Esophagus muscularis mucosa (tissue), 4 donors: ENCODE measurements around the gene SMPD2. TPM values are rescaled to one million over a fixed set of nuclear protein-coding genes. Genes with fewer than 3 reads are reported as not detected.

Experiments
- DNase-seq: peaks from one replicate; pipeline ENCODE4 v3.0.0-alpha.2; 2017; ENCODE audit errors: extremely low spot score
- H3K27ac ChIP-seq, 4 donors: fragments of 200-600 bp; sonication (generic); replicated peaks in 1 of 4; 1 replicate in 3 of 4; 2 replicates in 1 of 4; pipeline ENCODE4 v1.5.1; 2016 to 2019; ENCODE audit warnings: mild to moderate bottlenecking in 1 of 4
- H3K27me3 ChIP-seq, 4 donors: fragments of 200-600 bp; sonication (generic); one replicate each; pipeline versions ENCODE4 v1.5.1 to v1.6.0; 2016 to 2019
- H3K36me3 ChIP-seq, 4 donors: fragments of 200-600 bp; sonication (generic); one replicate each; pipeline ENCODE4 v1.5.1; 2016 to 2019
- H3K4me1 ChIP-seq, 4 donors: fragments of 200-600 bp; sonication (generic); one replicate each; pipeline ENCODE4 v1.5.1; 2016 to 2019
- H3K4me3 ChIP-seq, 4 donors: fragments of 200-600 bp; sonication (generic); 1 replicate in 2 of 4; 2 replicates in 2 of 4; pipeline ENCODE4 v1.5.1; 2016 to 2019; ENCODE audit warnings: mild to moderate bottlenecking in 4 of 4, moderate library complexity in 1 of 4
- H3K9me3 ChIP-seq, 4 donors: fragments of 200-600 bp; sonication (generic); 1 replicate in 3 of 4; 2 replicates in 1 of 4; pipeline ENCODE4 v1.5.1; 2016 to 2019
- EP300 ChIP-seq: sonication (generic); formaldehyde crosslinking; IDR thresholded peaks from one replicate; pipeline ENCODE4 v1.6.1; 2017; ENCODE audit warnings: antibody characterized with exemption
- POLR2A ChIP-seq: fragments of 450-650 bp; IDR thresholded peaks from one replicate; pipeline ENCODE4 v1.6.1; 2017; ENCODE audit warnings: antibody characterized with exemption, moderate library complexity, mild to moderate bottlenecking, low read depth
- POLR2AphosphoS5 ChIP-seq, 2 donors: sonication (generic); formaldehyde crosslinking; IDR thresholded peaks; one replicate each; pipeline ENCODE4 v1.6.1; 2017; ENCODE audit warnings: antibody characterized with exemption in 2 of 2
- WGBS: methylation state at CpG from one replicate; pipeline ENCODE4 v1.1.5; 2018; 5-methylcytosine and 5-hydroxymethylcytosine counted together
- intact Hi-C: fragments of 100-400 bp; cut with DNase I; formaldehyde crosslinking; loops from one replicate; pipeline ENCODE4 v1.15.1; 2023
- total RNA-seq, 4 donors: library from RNA; depleted of rRNA; stranded (reverse); fragments of >200 nt; gene quantifications; one replicate each; pipeline versions ENCODE4 v1.1.0 to v1.2.1, GENCODE V29; 2016
- TF ChIP-seq, protein P1 (sequence below), 3 experiments: fragments of 200-600 bp in 2 of 3; fragments of 450-650 bp in 1 of 3; sonication (generic) in 2 of 3; IDR thresholded peaks; one replicate each; pipeline ENCODE4 v1.5.1; 2017 to 2019; ENCODE audit warnings: antibody characterized with exemption in 3 of 3, mild to moderate bottlenecking in 2 of 3, moderate library complexity in 1 of 3

SMPD2 gene
- total RNA-seq, 4 donors from 2014 or later, result 4.6 to 7.6 (median 6.4) TPM

DNA sequence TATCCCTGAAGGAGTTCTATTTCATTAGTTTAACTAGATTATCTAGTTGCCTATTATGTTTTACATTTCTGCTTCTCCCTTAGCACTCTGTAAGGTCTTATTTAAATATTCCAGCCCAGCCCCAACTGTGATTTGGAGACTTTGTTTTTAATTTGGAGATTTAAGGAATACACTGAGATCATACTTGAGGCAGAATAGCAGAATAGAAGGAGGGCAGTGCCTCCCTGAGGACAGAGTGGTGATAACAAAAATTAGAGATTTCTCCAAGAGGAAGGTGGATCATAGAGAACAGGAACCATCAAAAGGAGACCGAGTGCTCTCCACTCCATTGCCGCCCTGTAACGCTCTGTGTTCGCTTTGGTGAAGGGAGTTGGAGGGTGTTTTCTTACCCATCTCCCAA is 43.5 kb upstream of the SMPD2 start:
- intact Hi-C loops, result loop anchor here (5.0 kb wide), 1 partner anchor 210 kb away; no protein-coding TSS in a partner anchor

DNA sequence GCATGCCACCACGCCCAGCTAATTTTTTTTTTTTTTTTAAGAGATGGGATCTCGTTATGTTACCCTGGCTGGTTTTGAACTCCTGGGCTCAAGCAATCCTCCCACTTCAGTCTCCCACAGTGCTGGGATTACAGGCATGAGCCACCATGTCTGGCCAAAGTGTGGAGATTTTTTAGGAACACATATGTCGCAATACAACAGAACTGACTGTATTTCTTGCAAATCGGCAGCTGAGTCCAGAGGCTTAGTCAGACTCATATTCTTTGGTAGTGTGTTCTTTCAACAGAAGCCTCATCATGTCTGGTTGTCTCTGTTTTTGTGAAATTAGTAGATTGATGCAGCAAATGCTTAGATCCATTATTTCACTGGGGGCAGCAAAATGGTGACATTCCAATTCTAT is 34.3 kb upstream of the SMPD2 start:
- Histone ChIP-seq H3K27ac (no peak overlapping the region), H3K4me3 (no peak overlapping the region), H3K36me3 (no peaks in the 10 kb centered on the region), H3K27me3 (no peaks in the 10 kb centered on the region), H3K4me1 (no peaks in the 10 kb centered on the region), H3K9me3 (no peaks in the 10 kb centered on the region)
- 84% methylated on average over 4 of the region's 4 CpGs for WGBS
- no peak for DNase-seq
- intact Hi-C loops, result no loop called here
- TF ChIP-seq, protein P1, sequence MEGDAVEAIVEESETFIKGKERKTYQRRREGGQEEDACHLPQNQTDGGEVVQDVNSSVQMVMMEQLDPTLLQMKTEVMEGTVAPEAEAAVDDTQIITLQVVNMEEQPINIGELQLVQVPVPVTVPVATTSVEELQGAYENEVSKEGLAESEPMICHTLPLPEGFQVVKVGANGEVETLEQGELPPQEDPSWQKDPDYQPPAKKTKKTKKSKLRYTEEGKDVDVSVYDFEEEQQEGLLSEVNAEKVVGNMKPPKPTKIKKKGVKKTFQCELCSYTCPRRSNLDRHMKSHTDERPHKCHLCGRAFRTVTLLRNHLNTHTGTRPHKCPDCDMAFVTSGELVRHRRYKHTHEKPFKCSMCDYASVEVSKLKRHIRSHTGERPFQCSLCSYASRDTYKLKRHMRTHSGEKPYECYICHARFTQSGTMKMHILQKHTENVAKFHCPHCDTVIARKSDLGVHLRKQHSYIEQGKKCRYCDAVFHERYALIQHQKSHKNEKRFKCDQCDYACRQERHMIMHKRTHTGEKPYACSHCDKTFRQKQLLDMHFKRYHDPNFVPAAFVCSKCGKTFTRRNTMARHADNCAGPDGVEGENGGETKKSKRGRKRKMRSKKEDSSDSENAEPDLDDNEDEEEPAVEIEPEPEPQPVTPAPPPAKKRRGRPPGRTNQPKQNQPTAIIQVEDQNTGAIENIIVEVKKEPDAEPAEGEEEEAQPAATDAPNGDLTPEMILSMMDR (IDR thresholded peaks at IDR 0.05), result no peak
- TF ChIP-seq EP300 (no peak), POLR2A (no peak), POLR2AphosphoS5 (IDR thresholded peaks at IDR 0.05) (no peak)

More for the DNA sequence above, 43.5 kb upstream of the SMPD2 start:
- no peak for TF ChIP-seq EP300
- TF ChIP-seq, protein P1 (IDR thresholded peaks at IDR 0.05), result peak; percentile 31 to 48 (median 44)
- Histone ChIP-seq H3K4me1 (no peaks in the 10 kb centered on the region), H3K4me3 (no peak overlapping the region), H3K27ac (no peak overlapping the region), H3K9me3 (no peaks in the 10 kb centered on the region), H3K27me3 (no peaks in the 10 kb centered on the region), H3K36me3 (peaks cover 0 to 4% (median 0%) of the 10 kb centered on the region in 4 donors)
- WGBS, result 70% methylated on average over 4 of the region's 4 CpGs
- DNase-seq, result no peak

DNA sequence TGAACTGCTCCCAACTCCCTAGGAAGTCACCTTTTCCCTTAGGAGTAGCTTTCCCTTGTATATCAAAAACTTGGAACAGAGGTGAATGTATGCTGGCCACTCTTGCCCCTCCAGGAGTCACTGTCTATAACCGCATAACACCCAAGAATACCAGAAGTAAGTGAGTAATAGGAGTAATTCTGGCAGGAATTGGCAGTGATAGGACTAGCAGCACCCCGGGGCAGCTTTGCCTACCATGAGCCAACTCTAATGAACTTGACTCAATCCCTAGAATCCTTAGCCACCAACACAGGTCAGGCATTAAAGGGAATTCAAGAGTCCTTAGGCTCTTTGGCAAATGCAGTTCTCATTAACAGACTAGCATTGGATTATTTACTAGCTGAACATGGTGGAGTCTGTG is 29.5 kb upstream of the SMPD2 start:
- Histone ChIP-seq H3K36me3 (peaks cover 0 to 3% (median 0%) of the 10 kb centered on the region in 4 donors), H3K27ac (no peak overlapping the region), H3K4me1 (no peaks in the 10 kb centered on the region), H3K27me3 (no peaks in the 10 kb centered on the region), H3K4me3 (no peak overlapping the region), H3K9me3 (no peaks in the 10 kb centered on the region)
- DNase-seq, result no peak
- TF ChIP-seq POLR2AphosphoS5 (IDR thresholded peaks at IDR 0.05) (no peak), POLR2A (no peak), EP300 (no peak)
- TF ChIP-seq, protein P1 (IDR thresholded peaks at IDR 0.05), result no peak
- WGBS, result 100% methylated on average over 2 of the region's 2 CpGs
- intact Hi-C loops, result no loop called here

DNA sequence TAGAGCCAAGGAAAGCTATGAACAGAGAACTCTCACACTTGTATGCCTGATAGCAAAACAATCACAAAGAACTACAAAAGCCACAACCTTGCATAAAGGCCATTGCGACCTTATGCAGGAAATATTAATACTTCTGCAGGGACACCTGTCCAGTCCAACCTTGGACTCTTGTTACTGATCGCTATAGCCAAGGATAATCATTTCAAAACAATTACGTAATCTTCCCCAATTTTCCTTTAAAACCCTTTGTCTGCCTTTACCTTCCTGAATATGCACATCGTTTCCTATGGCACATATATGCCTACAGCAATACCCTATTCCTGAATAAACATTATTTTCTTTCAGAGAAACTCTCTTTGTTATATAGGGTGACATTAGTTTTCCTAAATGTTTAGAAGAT is 22.9 kb upstream of the SMPD2 start:
- Histone ChIP-seq H3K27ac (no peak overlapping the region), H3K4me3 (no peak overlapping the region), H3K27me3 (no peaks in the 10 kb centered on the region), H3K9me3 (no peaks in the 10 kb centered on the region), H3K4me1 (no peaks in the 10 kb centered on the region), H3K36me3 (peaks cover 0 to 3% (median 0%) of the 10 kb centered on the region in 4 donors)
- TF ChIP-seq, protein P1 (IDR thresholded peaks at IDR 0.05), result no peak
- TF ChIP-seq POLR2AphosphoS5 (IDR thresholded peaks at IDR 0.05) (no peak), EP300 (no peak), POLR2A (no peak)
- no peak for DNase-seq
- intact Hi-C loops, result no loop called here
- WGBS, result 98% methylated on average over 4 of the region's 4 CpGs

DNA sequence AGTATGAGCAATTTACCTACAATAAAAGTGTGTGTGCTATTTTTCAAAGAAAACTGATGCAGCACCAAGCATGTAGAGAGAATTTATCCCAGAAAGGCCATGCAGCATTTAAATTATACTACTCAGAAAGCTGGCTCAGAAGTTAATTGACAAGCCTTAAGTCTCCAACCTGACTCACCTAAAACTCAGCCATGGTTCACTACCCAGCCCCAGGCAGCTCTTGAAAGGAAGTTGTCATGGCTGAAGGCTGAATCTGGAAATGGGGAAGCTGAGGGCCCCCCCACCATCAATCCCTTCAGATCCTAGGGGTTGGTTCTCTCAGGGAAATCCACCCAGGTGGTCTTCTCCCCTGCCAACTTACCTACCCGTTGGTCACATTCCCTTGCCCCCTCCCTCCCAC is 19.8 kb upstream of the SMPD2 start:
- 52% methylated on average over 1 of the region's 1 CpG for WGBS
- Histone ChIP-seq H3K9me3 (no peaks in the 10 kb centered on the region), H3K27me3 (no peaks in the 10 kb centered on the region), H3K36me3 (peaks cover 0 to 1% (median 0%) of the 10 kb centered on the region in 4 donors), H3K4me3 (no peak overlapping the region), H3K27ac (no peak overlapping the region), H3K4me1 (no peaks in the 10 kb centered on the region)
- no peak for TF ChIP-seq EP300
- TF ChIP-seq, protein P1 (IDR thresholded peaks at IDR 0.05), result no peak
- no peak for TF ChIP-seq POLR2AphosphoS5 (IDR thresholded peaks at IDR 0.05)
- TF ChIP-seq POLR2A, result no peak
- DNase-seq, result no peak
- intact Hi-C loops, result no loop called here
